GM12892 (cell line): ENCODE measurements around the gene SEC14L2.

Experiments used
- POLR2AphosphoS5 ChIP-seq: IDR thresholded peaks from 2 replicates; pipeline ENCODE4 v1.6.1; 2011; ENCODE audit warnings: low read depth, low read length, control low read depth
- TAF1 ChIP-seq: IDR thresholded peaks from 2 replicates; pipeline ENCODE4 v1.6.1; 2011; ENCODE audit warnings: low read depth, mild to moderate bottlenecking, control low read depth, low read length, borderline replicate concordance

DNA sequence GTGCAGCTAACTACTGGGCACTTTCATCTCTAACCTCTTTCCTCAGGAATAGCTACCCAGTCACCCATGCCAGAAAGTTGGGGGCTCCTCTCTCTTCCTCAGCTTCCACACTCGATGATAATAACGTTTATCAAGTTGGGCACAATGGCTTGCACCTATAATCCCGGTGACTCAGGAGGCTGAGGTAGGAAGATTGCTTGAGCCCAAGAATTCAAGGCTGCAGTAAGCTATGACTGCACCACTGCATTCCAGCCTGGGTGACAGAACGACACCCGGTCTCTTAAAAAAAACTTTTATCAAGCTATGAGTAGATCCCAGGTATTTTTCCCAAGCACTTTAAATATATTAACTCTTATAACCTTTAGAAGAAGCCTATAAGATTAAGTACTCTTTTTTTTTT, 42.2 kb upstream of the SEC14L2 start:
- no peak for TF ChIP-seq POLR2AphosphoS5
- no peak for TF ChIP-seq TAF1
